OCI-LY3 (cell line): ENCODE measurements around the gene SH2D4B.

Source experiments
- H2AFZ ChIP-seq: fragments of 200-600, 300-600 bp; shearing (Covaris generic); 2 replicates; pipeline ENCODE4 v1.6.0; 2014; ENCODE audit warnings: antibody characterized with exemption, low read depth, low read length
- H3K27ac ChIP-seq: fragments of 200-600, 300-600 bp; sonication (generic); 2 replicates; pipeline ENCODE4 v1.5.1; 2014; ENCODE audit warnings: mild to moderate bottlenecking, low read length, moderate library complexity, mixed read lengths
- H3K27me3 ChIP-seq: fragments of 200-600, 300-600 bp; sonication (generic); 2 replicates; pipeline ENCODE4 v1.6.1; 2014; ENCODE audit warnings: low read depth, low read length, mixed read lengths
- H3K36me3 ChIP-seq: fragments of 200-600, 300-600 bp; sonication (generic); replicated peaks from 2 replicates; pipeline ENCODE3; 2014; ENCODE audit warnings: low read depth, low read length, mixed read lengths
- H3K4me1 ChIP-seq: fragments of 300-600, 200-600 bp; sonication (generic); 2 replicates; pipeline ENCODE4 v1.6.1; 2014; ENCODE audit warnings: low read length, mixed read lengths
- H3K4me2 ChIP-seq: fragments of 200-600, 300-600 bp; sonication (generic); 2 replicates; pipeline ENCODE4 v1.6.1; 2014; ENCODE audit warnings: low read length, mixed read lengths
- H3K4me3 ChIP-seq: fragments of 300-600, 200-600 bp; sonication (generic); 2 replicates; pipeline ENCODE4 v1.5.1; 2014; ENCODE audit warnings: antibody characterized with exemption, mild to moderate bottlenecking, low read length, moderate library complexity
- H3K79me2 ChIP-seq: fragments of 300-600, 200-600 bp; shearing (Covaris generic); 2 replicates; pipeline ENCODE4 v1.6.1; 2014; ENCODE audit warnings: mild to moderate bottlenecking, low read length, mixed read lengths
- H3K9ac ChIP-seq: fragments of 300-600, 200-600 bp; shearing (Covaris generic); 2 replicates; pipeline ENCODE4 v1.6.0; 2014; ENCODE audit warnings: mild to moderate bottlenecking, low read length, moderate library complexity
- H3K9me3 ChIP-seq: fragments of 200-600, 300-600 bp; shearing (Covaris generic); 2 replicates; pipeline ENCODE4 v1.6.1; 2014; ENCODE audit warnings: low read length, mixed read lengths; ENCODE audit not compliant: insufficient read depth
- H4K20me1 ChIP-seq: fragments of 200-600, 300-600 bp; sonication (generic); 2 replicates; pipeline ENCODE4 v1.6.1; 2016; ENCODE audit warnings: low read length, mixed read lengths; ENCODE audit not compliant: insufficient read depth
- CTCF ChIP-seq: fragments of 200-600, 300-600 bp; sonication (generic); IDR thresholded peaks from 2 replicates; pipeline ENCODE4 v1.5.1; 2014; ENCODE audit warnings: antibody characterized with exemption, low read length, low read depth
- EZH2phosphoT487 ChIP-seq: fragments of 200-600 bp; shearing (Covaris generic); IDR thresholded peaks from 2 replicates; pipeline ENCODE4 v1.6.1; 2018; ENCODE audit warnings: antibody characterized with exemption, mixed run types, low read depth

The SH2D4B gene

DNA sequence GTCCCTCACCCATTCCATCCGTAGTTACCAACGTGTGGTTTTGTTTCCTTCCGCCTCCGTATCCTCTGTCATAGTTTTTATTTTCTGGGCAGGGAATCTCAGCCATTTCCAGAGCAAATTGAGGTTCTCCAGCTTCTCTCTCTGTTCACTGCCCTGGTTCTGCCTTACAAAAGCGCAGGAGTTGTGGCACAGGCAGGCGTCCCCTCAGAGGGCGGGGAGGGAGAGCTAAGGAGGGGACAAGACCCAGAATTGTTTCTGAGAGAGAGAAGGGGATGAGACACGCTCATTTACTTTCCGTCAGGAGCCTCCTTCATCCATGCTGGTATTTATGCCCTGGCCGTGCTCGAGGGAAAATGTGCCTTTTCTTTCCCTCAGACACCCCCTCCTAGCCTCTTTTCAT, 71.0 kb downstream of the SH2D4B start:
- Histone ChIP-seq H3K9me3 (no peaks in the 10 kb centered on the region), H2AFZ (no peak overlapping the region), H3K27me3 (no peaks in the 10 kb centered on the region), H3K79me2 (no peaks in the 10 kb centered on the region), H3K4me1 (no peaks in the 10 kb centered on the region), H3K36me3 (no peaks in the 10 kb centered on the region), H3K27ac (no peak overlapping the region), H4K20me1 (no peaks in the 10 kb centered on the region), H3K4me3 (no peak overlapping the region), H3K4me2 (no peak overlapping the region), H3K9ac (no peak overlapping the region)
- TF ChIP-seq EZH2phosphoT487 (no peak), CTCF (no peak)

GRCh38 chr10:80609331-80609730, 71.6 kb downstream of the SH2D4B start:
- H3K4me3 ChIP-seq = no peak overlapping the region
- H3K79me2 ChIP-seq = no peaks in the 10 kb centered on the region
- no peak for TF ChIP-seq EZH2phosphoT487
- no peak for TF ChIP-seq CTCF
- no peaks in the 10 kb centered on the region for H3K36me3 ChIP-seq
- H3K27ac ChIP-seq = no peak overlapping the region
- H3K9ac ChIP-seq = no peak overlapping the region
- H3K27me3 ChIP-seq = no peaks in the 10 kb centered on the region
- H4K20me1 ChIP-seq = no peaks in the 10 kb centered on the region
- no peak overlapping the region for H3K4me2 ChIP-seq
- H2AFZ ChIP-seq = no peak overlapping the region
- no peaks in the 10 kb centered on the region for H3K9me3 ChIP-seq
- no peaks in the 10 kb centered on the region for H3K4me1 ChIP-seq

GRCh38 chr10:80611481-80612185, 73.9 kb downstream of the SH2D4B start:
- Histone ChIP-seq H3K79me2 (no peaks in the 10 kb centered on the region), H3K9me3 (no peaks in the 10 kb centered on the region), H3K4me1 (no peaks in the 10 kb centered on the region), H2AFZ (no peak overlapping the region), H3K9ac (no peak overlapping the region), H3K36me3 (no peaks in the 10 kb centered on the region), H3K4me2 (no peak overlapping the region), H3K27me3 (no peaks in the 10 kb centered on the region), H4K20me1 (no peaks in the 10 kb centered on the region), H3K4me3 (no peak overlapping the region), H3K27ac (no peak overlapping the region)
- TF ChIP-seq EZH2phosphoT487 (no peak), CTCF (no peak)

DNA sequence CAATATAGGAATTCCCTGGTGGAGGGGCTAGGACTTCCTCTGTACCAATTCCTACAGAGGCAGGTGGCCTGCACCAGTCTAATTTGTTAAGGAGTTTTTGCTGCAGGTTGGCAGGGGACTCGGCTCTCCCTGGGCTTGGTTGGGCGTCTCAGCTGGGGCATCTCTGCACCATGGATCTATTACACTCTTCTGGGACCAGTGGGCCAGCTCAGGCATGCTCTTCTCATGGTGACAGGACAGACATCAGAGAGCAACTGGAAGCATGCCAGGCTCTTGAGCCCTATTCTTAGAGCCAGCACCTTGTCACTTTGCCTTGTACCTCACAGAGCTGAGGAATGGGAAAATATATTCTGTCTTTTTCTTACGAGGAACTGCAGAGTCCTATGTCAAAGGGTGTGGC, 74.6 kb downstream of the SH2D4B start:
- no peak for TF ChIP-seq EZH2phosphoT487
- no peak for TF ChIP-seq CTCF
- Histone ChIP-seq H3K27ac (no peak overlapping the region), H3K79me2 (no peaks in the 10 kb centered on the region), H3K4me3 (no peak overlapping the region), H2AFZ (no peak overlapping the region), H3K9me3 (no peaks in the 10 kb centered on the region), H3K4me2 (no peak overlapping the region), H3K9ac (no peak overlapping the region), H4K20me1 (no peaks in the 10 kb centered on the region), H3K27me3 (no peaks in the 10 kb centered on the region), H3K4me1 (no peaks in the 10 kb centered on the region), H3K36me3 (no peaks in the 10 kb centered on the region)
